Ovary (tissue), 3 donors: ENCODE results near the gene CCRL2.

Source experiments
- CTCF ChIP-seq, 3 donors: fragments of 450-650 bp in 2 of 3; fragments of 200-600 bp in 1 of 3; IDR thresholded peaks; one replicate each; pipeline versions ENCODE4 v1.5.1 to v1.8.0; 2016 to 2022; ENCODE audit warnings: antibody characterized with exemption in 3 of 3, mild to moderate bottlenecking in 1 of 3
- EP300 ChIP-seq: sonication (generic); formaldehyde crosslinking; IDR thresholded peaks from one replicate; pipeline ENCODE4 v1.6.1; 2017; ENCODE audit warnings: antibody characterized with exemption
- POLR2A ChIP-seq: fragments of 450-650 bp; IDR thresholded peaks from one replicate; pipeline ENCODE4 v1.6.1; 2017; ENCODE audit warnings: antibody characterized with exemption, mild to moderate bottlenecking, moderate library complexity
- donor health status: DM: no; HTN: no; CAD: no.

GRCh38 chr3:46365041-46365440, 42.0 kb upstream of the CCRL2 start:
- TF ChIP-seq CTCF (IDR thresholded peaks at IDR 0.05) (no peak), EP300 (no peak), POLR2A (no peak)
